Hypothalamus (tissue), 51 donors: ENCODE results near the gene DMRT2.

Experiments used
- DNase-seq, 51 donors: peaks; one replicate each; lab custom pipeline; 2025; lab: John Stamatoyannopoulos, UW

Gene DMRT2

DNA sequence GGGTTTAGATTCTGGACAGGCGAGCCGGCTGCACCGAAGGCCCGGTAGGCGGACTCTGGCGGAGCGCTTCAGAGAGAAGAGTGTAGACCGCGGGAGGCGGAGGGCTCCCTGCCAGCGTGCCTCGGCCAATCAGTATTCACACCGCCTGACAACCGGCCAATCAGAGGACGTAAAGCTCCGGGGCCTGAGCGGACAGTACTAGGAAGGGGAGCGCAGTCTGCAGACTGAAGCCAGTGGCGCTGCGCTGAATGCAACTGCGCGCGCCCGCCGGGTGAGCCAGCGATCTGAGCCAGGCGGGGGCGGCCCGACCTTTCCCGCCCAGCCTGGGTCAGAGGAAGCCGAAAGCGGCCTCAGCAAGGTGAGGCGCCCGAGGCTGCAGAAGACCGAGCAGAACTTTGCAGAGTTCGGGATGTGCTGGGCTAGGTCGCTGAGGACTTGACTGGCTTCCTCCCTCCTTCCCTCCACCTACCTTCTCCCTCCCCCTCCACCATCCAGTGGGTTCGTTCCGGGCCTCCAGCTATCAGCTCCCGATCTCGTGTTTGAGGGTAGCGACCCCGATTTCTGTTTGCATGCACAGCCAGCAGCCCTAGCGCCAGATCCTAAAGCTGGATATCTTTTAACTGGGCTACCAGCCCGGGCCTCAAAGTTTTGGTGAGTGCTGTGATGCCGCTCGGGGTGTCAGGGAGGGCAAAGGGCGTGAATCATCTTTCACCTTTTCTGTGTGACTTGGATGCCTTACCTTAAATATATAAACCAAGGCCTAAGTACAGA is at the start of gene DMRT2:
DMRT2 (plus strand) TSS at position 233 of the 771 bp plus-strand sequence. CDS start 1,257 bp downstream, outside the sequence.
- peak in 50 of 51 donors; percentile 16 to 92 (median 74) for DNase-seq

DNA sequence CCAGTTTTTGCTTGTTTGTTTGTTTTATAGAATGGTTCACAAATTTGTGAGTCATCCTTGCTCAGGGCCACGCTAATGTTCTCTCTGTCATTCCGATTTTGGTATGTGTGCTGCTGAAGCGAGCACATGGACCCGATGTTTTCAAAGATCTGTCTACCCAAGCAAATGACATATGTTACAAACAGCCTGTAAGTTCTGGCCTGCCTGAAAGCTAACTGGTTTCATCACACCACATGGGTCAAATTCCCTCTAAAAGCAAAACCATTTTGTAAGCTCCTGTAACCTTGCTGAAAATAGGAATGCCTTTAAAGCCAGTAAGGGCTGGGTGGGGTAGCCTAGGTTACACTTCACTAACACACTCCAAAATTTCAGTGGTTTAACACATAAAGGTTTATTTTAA is 48.3 kb upstream of the DMRT2 start:
- DNase-seq, result no peak

DNA sequence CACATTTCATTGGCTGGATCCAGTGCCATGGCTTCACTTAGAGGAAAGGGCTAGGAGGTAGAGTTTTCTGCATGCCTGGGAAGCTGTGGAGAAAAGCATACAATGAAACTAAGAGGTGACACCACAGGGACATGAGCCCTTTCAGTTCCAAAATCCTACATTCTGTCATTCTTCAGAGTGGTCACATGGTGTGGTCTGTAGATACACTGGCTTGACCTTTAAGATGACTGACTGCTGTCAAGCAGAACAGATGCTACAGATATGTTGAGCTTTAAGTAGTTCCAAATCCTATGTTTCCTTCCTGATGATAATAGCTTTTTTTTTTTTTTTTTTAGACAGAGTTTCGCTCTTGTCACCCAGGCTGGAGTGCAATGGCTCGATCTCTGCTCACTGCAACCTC is 47.5 kb upstream of the DMRT2 start:
- no peak for DNase-seq

DNA sequence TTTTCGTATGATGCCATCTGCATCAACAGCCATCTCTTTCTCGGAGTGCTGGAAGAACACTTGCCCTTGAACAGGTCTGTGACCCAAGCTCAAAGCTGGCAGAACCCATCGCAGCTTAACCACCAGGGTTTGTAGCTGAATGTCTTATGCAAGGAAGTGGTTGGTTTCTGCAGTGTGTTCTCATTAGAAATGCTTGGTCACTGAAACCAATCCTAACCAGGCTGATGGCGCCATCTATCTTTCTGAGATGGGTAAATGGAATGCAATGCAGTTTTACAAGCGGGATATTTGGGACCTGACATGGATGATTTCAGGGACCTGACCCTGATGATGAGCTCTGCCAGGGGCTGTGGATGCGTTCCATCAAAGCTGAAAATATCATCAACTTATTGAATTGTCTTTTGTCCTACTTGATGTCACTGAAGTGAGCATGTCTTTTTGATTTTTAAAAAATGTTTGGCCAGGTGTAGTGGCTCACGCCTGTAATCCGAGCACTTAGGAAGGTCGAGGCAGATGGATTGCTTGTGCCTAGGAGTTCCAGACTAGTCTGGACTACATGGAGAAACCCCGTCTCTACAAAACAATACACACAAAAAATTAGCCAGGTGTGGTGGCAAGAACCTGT is 45.0 kb upstream of the DMRT2 start:
- DNase-seq, result peak in 13 of 51 donors; percentile 1 to 30 (median 7)

DNA sequence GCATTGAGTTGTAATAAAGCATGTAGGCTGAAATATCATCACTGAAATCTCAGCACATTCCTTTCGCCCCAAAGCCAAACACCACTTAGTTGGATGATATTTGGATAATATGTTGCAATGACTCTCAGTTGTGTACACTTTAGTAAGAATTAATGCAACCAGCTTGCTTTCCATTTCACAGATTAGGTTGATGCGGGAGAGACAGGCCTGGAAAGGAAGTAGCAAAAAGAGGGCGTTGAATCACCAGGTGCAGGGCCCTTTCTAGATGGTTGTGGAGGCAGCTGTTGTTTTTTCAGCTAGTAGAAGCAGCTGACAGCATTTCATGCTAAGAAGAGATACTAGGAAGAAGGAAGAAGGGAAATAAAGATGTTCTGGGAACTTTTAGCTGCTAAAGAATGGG is 42.8 kb upstream of the DMRT2 start:
- no peak for DNase-seq

DNA sequence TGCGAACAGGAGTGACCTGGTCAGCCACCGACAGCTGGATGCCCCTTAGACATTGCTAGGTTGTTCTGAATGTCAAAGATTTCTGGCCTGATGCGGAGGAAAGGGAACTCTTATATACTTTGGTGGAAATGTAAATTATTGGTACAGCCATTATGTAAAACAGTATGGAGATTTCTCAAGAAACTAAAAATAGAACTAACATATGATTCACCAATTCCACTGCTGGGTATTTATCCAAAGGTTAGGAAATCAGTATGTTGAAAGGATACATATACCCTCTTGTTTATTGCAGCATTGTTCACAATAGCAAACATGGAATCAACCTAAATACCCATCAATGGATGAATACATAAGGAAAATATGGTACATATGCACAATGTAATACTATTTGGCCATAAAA is 41.9 kb upstream of the DMRT2 start:
- no peak for DNase-seq

DNA sequence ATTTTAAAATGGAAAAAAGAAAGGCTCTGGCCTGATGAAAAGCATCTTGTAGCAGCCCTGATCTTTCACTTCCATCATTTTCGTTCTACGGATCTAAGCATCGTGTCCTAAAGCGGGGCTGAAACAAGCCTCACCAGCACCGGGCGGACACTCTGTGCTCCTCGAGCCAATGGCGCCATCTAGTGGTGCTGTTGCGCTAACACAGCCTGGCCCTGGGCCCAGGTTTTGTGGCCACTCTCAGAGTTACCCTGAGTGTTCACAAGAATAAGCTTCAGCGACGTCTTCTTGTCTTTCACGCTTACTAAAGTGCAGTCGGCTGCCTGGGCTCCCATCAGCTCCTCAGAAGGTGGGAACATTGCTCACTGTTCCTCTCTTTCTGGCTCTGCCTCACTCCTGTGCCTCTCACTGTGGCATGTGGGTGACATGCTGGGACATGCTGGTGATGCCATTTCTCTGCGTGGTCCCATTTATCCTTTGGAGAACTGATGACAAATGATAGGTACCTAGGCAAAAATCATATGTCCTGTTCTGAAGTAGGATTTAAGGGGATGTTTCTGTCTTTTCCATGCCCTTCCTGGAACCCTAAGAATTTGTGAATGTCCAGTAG is 41.0 kb upstream of the DMRT2 start:
- DNase-seq, result peak in 49 of 51 donors; percentile 9 to 88 (median 58)

DNA sequence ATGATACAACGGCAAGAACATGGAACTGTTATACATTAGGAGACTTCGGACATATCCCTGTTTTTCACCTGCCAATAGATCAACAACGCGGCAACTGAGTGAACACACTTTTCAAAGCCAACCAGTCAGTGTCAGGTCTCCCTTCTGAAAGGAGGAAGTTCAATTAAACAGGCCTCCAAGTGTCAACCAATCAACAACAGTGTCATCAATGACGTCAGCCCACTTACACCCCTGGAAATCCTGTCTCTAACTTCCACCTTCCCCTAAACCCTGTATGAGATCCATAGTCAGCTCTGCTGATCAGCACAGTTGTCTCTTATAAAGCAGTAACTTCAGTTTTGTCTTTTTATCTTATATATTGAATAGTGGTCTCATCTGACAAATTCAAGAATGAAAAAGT is 37.1 kb upstream of the DMRT2 start:
- DNase-seq, result no peak

DNA sequence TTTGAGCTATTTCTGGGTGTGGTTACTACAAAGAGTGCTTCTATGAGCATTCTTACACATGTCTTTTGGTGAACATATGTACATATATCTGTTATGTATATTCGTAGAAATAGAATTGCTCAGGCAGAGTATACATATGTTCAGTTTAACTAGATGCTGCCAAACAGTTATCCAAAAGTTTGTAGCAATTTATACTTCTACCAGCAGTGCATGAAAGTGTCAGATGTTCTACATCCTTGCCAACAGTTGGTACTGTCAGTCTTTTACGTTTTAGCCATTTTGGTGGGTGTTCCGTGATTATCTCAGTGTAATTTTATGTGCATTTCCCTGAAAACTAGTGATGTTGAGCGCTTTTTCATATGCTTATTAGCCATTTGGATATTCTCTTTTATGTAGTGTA is 35.9 kb upstream of the DMRT2 start:
- DNase-seq, result no peak

DNA sequence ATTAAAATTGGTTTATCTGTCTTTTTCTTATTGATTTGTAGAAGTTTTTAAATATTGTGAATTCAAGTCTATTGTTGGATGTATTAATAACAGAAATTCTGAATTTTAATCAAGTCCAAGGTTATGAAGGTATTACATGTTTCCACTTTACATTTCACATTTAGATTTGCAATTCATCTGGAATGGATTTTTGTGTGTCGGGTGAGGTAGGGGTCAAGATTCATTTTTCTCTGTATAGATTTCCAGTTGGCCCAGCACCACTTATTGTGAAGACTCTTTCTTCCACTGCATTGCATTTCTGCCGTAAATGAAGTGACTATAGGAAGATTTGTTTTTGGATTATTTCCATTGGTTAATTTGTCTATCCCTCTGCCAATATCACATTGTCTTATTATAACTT is 35.5 kb upstream of the DMRT2 start:
- DNase-seq, result no peak

DNA sequence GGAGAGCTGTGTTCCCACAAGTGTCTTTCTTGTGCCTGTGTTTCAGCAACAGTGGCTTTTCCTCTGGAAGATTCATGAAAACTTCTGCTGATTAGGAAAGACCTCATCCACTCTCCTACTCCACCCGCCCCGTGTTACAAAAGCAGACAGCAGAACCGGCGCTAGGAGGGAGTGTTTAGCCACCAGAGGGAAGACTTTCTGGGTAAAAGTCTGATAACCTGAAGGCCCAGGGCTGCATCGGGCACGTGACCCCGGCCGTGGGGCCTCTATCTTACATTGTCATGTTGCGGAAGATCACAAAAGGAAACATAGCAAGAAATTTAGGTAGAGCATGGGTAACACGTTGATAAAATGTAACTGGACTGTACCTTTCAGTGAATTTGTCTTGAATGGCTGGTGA is 32.0 kb upstream of the DMRT2 start:
- no peak for DNase-seq

DNA sequence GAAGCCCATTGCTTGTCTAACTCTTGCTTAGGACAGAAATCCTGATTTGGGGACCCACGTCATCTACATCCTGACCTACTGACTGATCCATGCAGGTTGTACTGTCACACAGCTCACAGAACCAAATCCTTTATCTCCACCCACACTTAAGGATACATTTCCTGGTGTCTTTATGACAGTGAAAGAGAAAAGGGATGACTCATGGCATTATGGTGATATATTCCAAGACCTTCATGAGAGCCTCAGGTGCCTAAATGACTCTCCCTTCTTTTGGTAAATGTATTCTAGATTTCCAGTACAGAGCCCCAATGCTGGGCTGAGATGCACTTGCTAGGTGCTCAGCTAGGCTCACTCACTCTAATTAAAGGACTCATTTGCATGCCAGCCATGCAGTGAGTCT is 26.0 kb upstream of the DMRT2 start:
- DNase-seq, result no peak

DNA sequence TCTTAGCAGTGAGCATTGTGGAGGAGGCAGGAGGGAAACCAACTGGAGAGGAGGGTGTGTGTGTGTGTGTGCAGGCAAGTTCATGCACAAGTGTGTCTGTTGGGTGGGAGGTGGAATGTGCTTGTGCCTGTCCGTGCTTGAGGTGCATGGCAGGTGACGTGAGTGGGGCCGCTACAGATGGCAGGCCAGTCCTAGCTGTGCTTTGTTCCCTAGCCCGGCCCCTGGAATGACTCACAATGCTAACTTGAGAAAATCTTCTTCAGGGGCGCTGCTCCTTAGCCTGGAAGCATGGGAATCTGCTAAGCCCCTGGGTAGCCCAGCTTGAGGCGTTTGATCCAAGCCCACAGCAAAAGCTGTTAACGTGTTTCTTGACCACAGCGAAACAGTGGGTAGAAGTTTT is 25.0 kb upstream of the DMRT2 start:
- no peak for DNase-seq

DNA sequence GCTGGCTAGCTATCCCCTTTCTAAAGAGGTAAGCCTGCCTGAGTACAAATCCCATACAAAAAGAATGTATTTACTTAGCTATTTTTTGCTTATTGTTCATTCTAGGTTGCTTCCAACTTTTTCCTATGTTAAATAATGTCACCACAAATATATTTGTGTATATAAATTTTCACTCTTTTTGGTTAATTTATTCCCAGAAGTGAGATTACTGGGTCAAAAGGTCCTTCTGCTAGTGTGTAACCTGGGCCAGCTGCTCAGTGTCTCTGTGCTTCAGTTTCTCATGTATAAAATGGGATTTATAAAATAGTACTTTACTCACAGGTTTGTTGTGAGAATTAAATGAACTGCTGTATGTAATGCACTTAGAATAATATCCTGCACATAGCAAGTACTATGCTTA is 23.9 kb upstream of the DMRT2 start:
- DNase-seq, result no peak

DNA sequence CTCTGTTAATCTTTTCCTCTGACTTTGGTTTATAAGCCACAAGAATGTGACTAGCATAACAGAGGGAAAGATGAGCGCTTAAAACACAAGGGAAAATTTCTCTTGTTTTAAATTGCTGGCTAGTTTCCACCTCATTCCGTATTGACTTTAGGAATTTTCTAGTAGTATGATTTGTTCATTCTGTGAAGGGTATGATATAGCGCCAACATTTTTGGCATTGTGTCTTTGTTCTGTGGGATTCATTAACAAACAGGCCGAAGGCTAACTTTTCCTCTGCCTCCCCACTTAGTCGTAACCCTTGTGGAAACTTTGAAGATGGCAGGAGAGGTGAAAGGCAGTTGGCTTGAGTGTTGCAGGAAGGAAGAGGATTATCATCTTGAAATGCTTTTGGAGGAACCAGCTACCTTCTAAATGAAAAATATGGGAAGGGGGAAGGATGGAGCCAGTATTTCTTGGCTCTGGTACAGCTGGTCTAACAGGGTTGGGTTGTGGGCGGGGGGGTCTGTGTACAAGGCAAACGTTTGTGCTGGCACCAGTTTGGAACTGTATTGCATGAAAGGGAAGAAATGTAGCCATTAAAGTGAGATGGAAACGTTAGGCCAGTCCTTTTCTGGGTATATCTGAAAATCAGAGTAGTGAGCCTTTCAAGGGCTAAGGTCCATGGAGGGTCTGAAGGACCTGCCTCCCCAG is 21.5 kb upstream of the DMRT2 start:
- DNase-seq, result no peak

DNA sequence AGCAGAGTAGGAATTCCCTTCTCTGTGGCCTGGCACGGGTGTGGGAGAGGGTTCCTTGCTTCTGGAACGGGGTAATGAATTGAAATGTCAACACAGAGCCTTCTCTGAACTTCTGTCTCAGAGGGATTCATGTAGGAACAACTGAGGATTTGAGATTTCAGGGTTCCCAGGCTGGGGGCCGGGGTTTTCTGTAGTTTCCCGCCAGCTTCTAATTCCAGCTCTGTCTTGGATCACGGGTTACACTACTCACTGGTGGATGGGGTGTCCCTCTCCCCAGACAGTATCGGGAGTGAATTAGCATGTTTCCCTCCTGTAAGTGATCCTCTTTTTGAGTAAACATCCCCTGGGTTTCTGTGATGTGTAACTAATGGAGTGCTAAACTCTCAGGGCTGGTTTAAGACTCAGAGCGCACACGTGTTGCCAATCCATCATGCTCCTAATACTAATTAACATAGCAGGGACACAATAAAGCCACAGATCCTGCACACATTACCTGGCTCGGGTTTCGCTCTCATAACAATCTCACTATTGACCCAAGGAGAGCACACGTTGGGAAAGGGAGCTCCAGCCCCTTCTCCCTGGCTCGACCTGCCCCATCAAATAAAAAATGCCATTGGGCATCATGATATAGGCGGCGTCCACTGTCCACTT is 18.1 kb upstream of the DMRT2 start:
- no peak for DNase-seq

DNA sequence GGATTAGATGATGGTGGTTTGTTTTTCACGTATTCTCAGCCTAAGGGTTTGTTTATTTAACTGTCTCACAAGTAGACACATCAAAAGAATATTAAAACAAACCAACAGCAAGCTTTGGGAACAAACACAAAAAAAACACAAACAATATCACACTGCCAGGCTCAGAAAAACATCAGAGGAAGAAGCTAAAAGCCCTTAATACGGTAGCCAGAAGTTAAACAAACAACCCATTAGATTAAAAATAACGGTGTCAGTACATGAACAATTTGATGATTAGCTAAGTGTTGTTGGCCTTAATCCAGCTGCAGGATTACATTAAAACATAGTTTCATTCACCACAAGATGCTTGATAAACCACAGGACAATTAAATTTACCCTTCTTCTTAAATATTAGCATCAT is 15.9 kb upstream of the DMRT2 start:
- DNase-seq, result no peak

DNA sequence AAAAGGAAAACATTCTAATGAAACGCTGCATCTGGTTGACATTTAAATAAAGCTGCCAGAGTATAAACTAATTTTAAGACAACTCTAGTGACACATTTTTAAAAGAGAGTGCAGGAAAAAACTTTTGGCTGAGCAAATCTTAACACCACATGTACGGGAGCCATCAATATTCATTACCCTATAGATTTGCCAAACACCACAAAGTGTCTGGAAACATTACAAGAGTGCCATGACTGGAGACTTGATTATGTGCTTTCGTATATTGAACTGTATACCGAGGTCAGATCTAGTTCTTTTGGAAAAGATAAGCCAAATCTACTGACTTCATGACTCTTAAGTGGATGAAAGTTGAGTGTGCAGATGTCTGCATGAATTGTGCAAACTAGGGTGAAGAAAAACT is 10.6 kb upstream of the DMRT2 start:
- no peak for DNase-seq

DNA sequence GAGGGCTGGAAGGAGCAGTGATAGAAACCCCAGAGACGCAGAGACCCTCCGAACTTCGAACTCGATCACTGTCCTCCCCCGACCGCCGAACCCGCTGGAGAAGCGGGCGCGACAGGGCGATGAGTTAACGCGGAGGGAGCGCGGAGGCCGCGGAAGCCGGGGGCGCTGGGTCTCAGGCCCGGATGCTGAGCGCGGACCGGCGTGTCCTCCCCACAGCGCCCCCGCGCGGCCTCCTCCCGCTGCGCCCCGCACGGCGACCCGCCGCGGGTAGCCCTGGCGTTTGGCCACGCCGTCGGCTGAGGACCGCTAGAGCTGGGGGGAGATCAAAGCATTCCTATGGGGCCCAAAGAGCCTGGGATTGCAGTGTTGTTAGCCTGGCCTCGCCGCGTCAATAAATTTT is 7.7 kb upstream of the DMRT2 start:
- peak in 6 of 51 donors; percentile 14 to 60 (median 30) for DNase-seq

DNA sequence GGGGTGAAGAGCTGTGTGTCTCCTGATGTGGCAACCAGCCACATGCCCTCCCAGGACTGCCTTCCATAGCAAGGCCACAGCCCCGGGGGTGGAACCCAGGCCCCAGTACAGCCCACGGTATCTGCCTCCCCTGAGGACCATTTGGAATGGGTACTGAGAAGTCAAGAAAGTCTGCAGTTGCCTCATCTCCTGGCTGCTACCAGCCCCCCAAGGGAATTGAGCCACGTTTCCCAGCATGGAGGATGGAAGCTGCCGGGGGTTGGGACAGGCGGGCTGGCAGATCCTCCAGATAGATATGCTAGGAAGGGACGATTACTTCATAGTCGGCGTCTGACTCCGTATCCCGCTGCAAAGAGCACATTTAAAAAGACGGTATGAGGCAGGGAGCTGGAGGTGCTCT is 5.5 kb upstream of the DMRT2 start:
- no peak for DNase-seq
